Panc1 (cell line): ENCODE measurements around the gene CFAP77.
A peak's percentile ranks its signal among the peaks of the same experiment; 100 is the strongest.

Experiments used
- CTCF ChIP-seq: fragments of 450-650 bp; IDR thresholded peaks from 2 replicates; pipeline ENCODE4 v1.5.1; 2017; ENCODE audit warnings: mild to moderate bottlenecking
- REST ChIP-seq, 2 experiments: IDR thresholded peaks; 2 replicates each; pipeline ENCODE4 v1.6.1; 2011 to 2012; ENCODE audit warnings: low read depth in 2 of 2, control low read depth in 1 of 2, low read length in 1 of 2, mild to moderate bottlenecking in 1 of 2, moderate library complexity in 1 of 2; ENCODE audit not compliant: insufficient read depth in 1 of 2

- TF ChIP-seq CTCF = peak; percentile 80
- no peak for TF ChIP-seq REST (IDR thresholded peaks at IDR 0.05; ENCODE audit: insufficient read depth in 1 of 2, low read depth in 2 of 2, low read length in 1 of 2)
These were observed 1.1 kb downstream of the CFAP77 start for GRCh38 chr9:132411091-132411508.
